ENCODE results near the gene ROCK2. TPM values are rescaled to one million over a fixed set of nuclear protein-coding genes. Genes with fewer than 3 reads are reported as not detected.

ROCK2 gene
- polyA plus RNA-seq, 3 donors = 5.6 to 22.8 (median 17.3) TPM

DNA sequence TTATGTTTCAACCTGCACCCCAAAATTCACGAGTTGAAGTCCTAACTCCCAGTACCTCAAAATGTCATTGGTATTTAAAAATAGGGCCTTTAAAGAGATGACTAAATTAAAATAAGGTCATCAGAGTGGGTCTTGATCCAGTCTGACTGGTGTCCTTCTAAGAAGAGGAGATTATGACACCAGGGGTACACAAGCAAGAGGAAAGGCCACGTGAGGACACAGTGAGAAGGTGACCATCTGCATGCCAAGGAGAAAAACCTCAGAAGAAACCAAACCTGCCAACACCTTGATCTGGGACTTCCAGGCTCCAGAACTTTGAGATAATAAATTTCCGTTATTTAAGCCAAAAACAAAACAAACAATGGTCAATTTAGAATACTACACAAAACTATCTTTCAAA is 22.6 kb downstream of the ROCK2 start:
- H3K27ac ChIP-seq (ENCODE audit: low read depth, low read length) = no peak overlapping the region
- 52 to 89% (median 86%) methylated on average over 3 of the region's 3 CpGs for WGBS, 3 donors

DNA sequence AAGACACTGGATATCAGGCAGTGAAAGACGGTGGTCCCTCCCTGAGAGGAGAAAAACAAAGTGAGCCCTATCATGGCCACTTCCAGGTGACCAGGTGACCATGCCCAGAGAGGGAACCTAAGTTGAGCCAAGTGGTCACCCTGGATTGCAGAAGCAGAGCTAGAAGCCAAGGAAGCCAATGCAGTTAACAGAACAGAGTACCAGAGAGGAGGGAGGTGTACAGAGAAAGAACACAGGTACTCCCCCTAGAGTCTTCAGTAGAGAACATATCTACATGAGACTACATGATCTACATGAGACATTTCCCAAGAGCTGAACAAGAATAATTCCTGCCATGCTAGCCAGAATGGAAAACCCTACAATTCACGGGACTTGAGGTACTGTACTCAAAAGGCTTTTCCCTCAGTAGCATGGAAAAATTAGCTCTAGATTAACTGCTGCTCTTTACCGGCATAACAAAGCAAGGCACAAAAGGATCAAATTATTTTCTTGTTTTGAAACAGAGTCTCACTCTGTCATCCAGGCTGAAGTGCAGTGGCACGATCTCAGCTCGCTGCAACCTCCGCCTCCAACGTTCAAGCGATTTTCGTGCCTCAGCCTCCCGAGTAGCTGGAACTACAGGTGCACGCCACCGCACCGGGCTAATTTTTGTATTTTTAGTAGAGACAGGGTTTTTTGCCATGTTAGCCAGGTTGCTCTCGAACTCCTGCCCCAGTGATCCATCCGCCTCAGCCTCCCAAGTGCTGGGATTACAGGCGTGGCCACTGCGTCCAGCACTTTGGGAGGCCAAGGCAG is 23.5 kb downstream of the ROCK2 start:
- WGBS, 3 donors = 97% methylated on average over 17 of the region's 17 CpGs
- no peak overlapping the region for H3K27ac ChIP-seq (ENCODE audit: low read depth, low read length)

DNA sequence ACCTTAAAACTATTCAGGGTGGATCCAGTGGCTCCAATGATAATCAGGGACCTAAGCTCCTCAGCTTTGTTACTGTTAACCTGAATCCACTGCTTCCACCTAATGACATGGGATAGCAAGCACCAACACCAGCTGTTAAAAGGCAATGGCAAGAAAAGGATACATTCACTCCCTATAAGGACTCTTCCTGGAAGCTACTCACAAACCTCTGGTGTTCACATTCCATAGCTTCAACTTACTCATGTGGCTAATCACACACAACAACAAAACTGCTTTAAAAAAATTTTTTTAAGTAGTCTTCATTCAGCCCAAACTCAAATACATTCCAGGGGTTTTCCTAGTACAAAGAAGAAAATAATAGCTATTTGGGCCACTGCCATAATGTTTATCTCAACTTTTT is 24.5 kb downstream of the ROCK2 start:
- H3K27ac ChIP-seq (ENCODE audit: low read depth, low read length) = no peak overlapping the region

DNA sequence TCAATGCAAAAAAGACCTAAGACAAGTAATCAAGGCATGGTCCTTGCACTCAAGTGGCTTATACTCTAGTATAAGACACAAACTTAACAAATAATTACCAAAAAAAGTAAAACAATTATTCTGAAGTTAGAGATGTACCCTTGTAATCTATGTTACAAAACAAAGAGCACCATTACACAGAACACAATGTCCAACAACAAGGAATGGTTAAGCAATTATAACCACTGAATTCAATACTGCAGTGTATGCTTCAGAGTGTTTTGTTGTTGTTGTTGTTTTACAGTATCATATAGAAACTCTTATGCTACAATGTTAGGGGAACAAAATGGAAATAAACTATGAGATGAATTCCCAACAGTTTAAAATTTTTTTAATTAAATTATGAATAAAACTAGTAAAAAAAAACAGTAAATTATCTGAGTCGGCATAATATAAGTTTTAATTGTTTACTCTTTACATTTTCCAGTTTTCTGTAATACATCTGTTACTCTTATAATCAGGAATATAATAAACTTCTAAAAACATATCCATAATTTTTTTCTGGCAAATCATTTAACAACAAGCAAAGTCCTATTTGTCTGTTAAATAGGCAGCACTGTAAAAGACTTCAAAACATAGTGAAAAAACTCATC is 29.2 kb downstream of the ROCK2 start:
- no peak overlapping the region for H3K27ac ChIP-seq (ENCODE audit: low read depth, low read length)
- 97 to 98% (median 98%) methylated on average over 1 of the region's 1 CpG for WGBS, 3 donors

DNA sequence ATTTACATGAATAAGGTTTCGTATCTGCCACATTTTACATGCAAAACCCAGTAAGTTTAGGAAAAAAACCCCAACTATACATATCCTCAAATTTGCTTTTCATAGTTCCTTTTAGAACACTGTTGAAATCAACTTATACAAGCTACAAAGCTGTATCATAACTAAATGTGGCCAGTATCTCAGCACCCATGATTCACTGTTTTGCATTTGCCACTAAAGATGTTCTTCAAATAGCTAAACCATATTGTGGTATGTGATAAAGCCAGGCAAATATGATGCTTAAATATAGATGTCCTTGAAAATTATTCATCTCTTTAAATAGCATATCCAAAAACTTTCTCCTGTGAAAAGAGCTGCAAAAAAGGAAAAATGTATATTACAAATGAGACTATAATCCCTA is 29.9 kb downstream of the ROCK2 start:
- 90 to 94% (median 94%) methylated on average over 1 of the region's 1 CpG for WGBS, 3 donors
- H3K27ac ChIP-seq (ENCODE audit: low read depth, low read length) = no peak overlapping the region

DNA sequence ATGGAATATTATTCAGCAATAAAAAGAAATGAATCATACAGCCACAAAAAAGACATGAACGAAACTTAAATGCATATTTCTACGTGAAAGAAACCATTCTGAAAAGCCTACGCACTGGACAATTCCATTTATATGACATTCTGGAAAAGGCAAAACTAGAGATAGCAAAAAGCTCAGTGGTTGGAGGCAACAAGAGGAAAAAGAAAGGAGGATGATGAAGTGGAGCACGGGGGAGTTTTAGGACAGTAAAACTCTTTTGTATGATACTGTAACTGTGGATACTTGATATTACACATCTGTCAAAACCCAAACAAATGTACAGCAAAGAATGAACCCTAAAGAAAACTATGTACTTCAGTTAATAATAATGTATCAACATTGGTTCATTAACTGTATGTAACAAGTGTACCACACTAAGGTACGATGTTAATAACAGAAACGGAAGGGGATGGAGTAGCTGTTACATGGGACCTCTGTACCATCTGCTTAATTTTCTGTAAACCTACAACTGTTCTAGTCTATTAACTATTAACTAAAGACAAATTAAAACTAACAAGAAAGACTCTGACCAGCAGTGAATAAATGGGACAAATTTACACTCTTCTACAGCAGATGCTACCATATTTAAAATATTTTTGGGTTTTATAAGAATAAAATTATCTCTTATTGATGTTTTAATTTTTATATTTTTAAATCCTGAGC is 31.5 kb downstream of the ROCK2 start:
- H3K27ac ChIP-seq (ENCODE audit: low read depth, low read length) = no peak overlapping the region
- WGBS, 3 donors = 89 to 96% (median 96%) methylated on average over 6 of the region's 6 CpGs

DNA sequence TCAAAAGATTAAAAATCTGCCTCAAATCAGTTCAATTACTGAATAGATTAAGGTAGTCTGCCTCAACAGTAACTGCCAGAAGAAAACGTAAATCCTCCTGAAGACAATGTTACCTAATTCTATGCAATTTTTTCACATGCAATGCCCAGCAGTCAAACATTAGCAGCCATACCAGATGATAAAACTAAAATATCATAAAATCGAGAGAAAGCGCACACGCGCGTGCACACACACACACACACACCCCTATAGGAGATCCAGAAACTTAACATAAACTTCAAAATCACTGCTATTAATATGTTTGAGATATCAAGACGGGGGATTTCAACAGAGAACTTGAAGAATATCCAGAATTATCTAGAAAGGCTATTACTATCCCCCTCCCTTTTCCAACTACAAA is 32.9 kb downstream of the ROCK2 start:
- 79 to 83% (median 81%) methylated on average over 7 of the region's 7 CpGs for WGBS, 3 donors
- H3K27ac ChIP-seq (ENCODE audit: low read depth, low read length) = no peak overlapping the region

DNA sequence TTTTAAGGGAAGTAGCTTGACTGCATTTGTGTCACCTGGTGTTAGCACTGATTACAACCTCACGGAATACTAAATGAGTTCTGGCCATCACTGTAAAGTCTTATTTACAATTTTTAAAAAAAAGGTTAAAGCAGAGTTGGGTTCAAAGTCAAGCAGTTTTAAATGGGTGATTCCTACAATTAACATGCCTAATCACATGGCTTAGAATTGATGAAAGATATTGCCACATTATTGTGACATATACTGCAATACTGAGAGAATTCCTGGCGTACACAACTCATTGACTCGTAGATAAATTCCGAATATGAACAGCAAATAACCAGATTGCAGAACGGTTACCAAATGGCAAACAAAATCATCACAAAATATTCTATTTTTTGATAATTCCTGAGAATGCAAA is 34.2 kb downstream of the ROCK2 start:
- 27 to 38% (median 38%) methylated on average over 5 of the region's 5 CpGs for WGBS, 3 donors
- no peak overlapping the region for H3K27ac ChIP-seq (ENCODE audit: low read depth, low read length)

DNA sequence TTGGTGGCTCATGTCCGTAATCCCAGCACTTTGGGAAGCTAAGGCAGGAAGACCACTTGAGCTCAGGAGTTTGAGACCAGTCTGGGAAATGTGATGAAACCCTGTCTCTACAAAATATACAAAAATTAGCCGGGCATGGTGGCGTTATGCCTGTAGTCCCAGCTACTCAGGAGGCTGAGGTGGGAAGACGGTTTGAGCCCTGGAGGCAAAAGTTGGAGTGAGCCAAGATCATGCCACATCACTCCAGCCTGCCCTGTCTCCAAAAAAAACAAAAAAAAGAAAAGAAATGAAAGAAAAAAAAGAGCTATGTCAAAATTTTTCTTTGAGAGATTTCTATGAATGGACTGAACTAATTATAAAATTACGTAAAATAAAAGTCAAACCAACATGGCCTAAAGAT is 34.7 kb downstream of the ROCK2 start:
- no peak overlapping the region for H3K27ac ChIP-seq (ENCODE audit: low read depth, low read length)
- WGBS, 3 donors = 82 to 97% (median 83%) methylated on average over 5 of the region's 5 CpGs

DNA sequence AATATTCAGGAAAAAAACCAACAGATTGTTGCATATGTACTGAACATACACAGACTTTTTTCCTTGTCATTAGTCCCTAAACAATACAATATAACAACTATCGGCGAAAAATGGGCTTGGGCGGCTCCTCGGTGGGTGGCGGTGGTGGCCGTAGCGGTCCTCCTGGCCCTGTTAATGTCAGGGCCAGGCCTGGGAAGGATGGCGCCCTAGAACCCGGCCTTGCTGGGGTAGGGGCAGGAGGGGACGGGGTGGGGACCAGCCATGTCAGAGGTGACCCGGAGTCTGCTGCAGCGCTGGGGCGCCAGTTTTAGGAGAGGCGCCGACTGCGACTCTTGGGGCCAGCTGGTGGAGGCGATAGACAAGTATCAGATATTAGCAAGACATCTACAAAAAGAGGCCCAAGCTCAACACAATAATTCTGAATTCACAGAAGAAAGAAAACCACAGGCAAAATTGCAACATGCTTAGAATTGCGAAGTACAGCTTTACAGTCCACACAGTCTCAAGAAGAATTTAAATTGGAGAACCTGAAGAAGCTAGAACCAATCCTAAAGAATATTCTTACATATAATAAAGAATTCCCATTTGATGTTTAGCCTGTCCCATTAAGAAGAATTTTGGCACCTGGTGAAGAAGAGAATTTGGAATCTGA is 36.5 kb downstream of the ROCK2 start:
- no peak overlapping the region for H3K27ac ChIP-seq (ENCODE audit: low read depth, low read length)
- 97 to 99% (median 99%) methylated on average over 18 of the region's 18 CpGs for WGBS, 3 donors

DNA sequence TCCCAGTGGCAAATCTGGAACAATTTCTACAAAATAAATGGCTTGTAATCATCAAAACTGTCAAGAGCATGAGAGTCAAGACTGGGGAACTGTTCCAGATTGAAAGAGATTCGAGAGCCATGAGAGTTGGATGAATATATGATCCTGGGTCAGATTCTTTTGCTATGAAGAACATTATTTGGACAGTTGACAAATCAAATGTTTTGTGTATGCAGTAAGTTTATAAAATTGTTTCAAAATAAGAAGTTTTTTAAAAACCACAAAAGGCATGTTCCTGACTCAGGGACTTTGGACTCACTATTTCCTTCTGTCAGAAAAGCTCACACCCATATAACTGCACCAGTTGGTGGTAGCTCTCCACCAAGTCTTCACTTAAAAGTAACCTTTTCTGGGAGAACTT is 38.5 kb downstream of the ROCK2 start:
- H3K27ac ChIP-seq (ENCODE audit: low read depth, low read length) = no peak overlapping the region
- WGBS, 3 donors = 26 to 59% (median 59%) methylated on average over 1 of the region's 1 CpG

DNA sequence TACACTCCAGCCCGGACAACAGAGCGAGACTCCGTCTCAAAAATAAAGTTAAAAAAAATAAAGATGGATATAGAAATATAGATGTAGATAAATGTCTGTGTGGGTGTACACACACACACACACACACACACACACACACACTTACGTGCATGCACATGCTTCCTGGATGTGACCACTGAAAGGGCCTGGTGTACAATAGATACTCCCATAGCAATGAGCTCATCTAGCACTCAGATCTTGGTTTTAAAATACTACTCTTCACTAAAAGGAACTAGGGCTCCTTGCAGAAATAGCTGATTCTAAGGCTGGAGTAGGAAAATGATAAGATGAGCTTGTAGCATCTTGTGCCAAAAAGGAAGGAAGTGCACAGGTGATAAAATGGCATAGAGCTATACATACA is 39.1 kb downstream of the ROCK2 start:
- 78 to 98% (median 79%) methylated on average over 4 of the region's 4 CpGs for WGBS, 3 donors
- no peak overlapping the region for H3K27ac ChIP-seq (ENCODE audit: low read depth, low read length)

DNA sequence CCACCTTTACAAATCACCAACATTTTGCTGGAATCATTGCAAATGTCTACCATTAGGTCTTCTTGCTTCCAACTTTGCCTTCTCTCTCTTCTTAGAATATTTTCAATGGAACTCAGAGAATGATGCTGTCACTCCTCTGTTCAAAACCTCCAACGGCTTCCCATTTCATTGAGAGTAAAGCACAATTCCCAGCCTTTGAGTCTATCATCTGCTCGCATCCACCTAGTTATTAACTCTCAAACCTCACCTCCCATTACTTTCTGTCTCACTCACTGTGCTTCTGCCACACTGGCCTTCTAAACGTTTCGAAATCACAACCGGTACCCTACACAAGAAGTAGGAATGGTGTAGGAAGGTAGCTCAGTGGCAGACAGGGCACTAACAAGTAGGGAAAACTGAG is 40.0 kb downstream of the ROCK2 start:
- H3K27ac ChIP-seq (ENCODE audit: low read depth, low read length) = no peak overlapping the region
- 88 to 90% (median 89%) methylated on average over 5 of the region's 5 CpGs for WGBS, 3 donors

DNA sequence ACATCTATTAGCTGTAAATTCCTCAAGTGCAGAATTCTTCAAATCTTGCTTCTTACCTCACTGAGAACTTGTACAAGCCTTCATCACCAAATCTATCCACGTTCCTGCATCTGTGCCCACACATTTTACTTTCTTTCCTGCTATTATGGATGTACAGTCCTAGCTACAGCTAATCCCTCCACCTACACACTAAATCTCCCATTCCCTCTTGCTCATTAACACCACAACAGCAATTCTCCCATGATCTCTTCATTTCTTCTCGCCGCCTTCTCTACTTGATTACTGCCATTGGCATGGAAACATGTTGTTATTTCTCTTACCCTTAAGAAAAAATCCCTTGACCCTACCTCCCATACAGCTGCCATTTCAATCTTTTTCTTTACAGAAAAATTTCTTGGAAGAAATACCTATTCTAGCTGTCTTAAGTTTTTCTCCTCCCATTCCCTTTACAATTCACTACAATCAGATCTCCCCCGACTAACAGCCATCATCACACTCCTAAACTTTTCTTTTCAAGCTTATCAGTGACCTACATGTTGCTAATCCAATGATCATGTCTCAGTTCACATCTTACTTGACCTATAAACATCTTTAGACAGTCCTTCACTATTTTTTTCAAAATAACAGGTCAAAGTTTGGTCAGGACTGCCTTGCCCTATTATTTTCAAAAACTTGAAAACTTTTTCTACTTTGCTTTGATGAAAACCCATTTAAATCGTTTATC is 41.0 kb downstream of the ROCK2 start:
- 85 to 90% (median 86%) methylated on average over 5 of the region's 5 CpGs for WGBS, 3 donors
- no peak overlapping the region for H3K27ac ChIP-seq (ENCODE audit: low read depth, low read length)

DNA sequence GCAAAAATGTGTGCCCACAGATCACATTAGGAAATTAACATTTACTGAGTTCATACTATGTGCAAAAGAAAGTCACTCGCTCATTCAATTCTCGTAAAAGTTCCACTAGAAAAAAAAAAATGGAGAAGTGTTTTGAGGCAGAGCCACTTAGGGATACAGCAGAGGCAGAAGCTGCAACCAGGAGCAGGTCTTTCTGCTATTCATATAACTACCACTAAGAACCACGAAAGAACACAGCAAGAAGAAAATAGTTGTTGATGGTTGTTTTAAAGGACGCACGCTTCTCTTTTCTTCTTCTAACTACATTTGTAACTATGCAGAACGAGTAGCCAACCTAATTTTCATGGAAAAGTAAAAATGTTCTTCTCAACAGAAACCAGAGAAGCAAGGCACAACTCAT is 45.0 kb downstream of the ROCK2 start:
- WGBS, 3 donors = 82 to 86% (median 84%) methylated on average over 6 of the region's 6 CpGs

DNA sequence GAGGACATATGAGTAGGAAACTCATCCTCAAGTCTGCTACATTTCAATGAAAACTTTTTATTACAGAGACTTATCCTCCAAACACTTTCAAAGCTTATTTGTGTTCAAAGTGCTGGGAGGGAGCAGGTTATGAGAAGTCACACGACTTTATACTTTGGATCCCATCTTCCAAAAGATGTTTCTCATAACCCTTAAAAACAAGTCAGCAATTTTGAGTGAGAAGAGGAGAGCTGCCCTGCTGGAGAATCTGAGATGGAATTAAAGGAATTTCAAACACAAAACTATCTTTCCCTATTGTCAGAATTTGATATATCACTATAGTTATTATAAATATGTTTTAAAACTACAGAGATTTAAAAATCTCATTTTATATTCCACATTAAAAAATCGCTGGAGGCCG is 45.8 kb downstream of the ROCK2 start:
- 46 to 53% (median 51%) methylated on average over 3 of the region's 3 CpGs for WGBS, 3 donors
- H3K27ac ChIP-seq (ENCODE audit: low read depth, low read length) = no peak overlapping the region

More for the DNA sequence above, 45.0 kb downstream of the ROCK2 start:
- no peak overlapping the region for H3K27ac ChIP-seq (ENCODE audit: low read depth, low read length)

DNA sequence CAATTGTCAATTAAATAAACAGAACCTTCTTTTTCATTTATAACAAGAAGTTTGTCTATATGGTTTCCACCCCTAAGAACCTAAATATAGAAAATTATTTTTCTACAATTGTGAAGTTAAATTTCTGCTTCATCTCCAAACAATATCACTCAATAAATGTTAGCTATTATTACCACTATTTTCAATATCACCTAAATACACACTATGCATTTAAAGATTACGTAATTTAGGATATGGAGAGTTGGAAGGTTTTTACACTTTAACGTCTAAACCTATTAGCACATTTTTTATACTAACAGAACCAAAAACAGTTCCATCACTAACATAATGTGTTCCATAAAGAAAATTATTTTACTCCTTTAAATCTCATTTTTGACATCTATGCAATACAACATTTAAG is 48.0 kb downstream of the ROCK2 start:
- WGBS, 3 donors = 73 to 77% (median 74%) methylated on average over 2 of the region's 2 CpGs
- no peak overlapping the region for H3K27ac ChIP-seq (ENCODE audit: low read depth, low read length)

DNA sequence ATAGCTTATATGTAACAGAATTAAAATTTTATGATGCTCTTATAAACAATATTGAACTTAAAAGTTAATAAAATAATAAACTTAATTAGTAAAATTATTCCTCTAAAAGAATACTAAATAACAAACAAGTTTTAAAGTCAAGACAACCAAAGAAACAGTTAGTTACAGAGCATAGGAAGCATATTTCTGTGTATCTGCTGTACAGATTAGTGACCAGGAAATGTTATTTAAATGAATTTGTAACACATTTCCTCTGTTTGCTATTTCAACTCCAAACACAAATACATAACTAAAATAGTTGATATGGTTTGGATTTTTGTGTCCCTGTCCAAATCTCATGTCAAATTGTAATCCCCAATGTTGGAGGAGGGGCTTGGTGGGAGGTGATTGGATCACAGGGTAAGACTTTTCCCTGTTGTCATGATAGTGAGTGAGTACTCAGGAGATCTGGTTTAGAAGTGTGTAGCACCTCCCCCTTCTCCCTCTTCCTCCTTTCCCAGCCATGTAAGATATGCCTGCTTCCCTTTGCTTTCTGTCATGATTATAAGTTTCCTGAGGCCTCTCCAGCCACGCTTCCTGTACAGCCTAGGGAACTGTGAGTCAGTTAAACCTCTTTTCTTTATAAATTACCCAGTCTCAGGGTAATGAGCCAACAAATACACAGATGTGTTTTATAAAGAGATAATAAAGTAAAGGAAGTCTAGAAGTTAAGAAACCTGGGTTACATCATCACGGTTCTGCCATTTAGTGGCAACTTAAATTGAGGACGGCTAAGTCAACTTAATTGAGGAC is 51.8 kb downstream of the ROCK2 start:
- H3K27ac ChIP-seq (ENCODE audit: low read depth, low read length) = no peak overlapping the region
- 54 to 84% (median 56%) methylated on average over 3 of the region's 3 CpGs for WGBS, 3 donors
